Stimulated activated CD8-positive, alpha-beta memory T cell treated with anti-CD3 and anti-CD28 coated beads, Interleukin-7, amount 100 ng/mL, for 24 hours (primary cell): ENCODE data around the gene GRB10.

ENCODE experiments used
- DNase-seq: peaks from one replicate; pipeline ENCODE4 v3.0.0-alpha.2; 2020; ENCODE audit warnings: low read depth

Gene GRB10

GRCh38 chr7:50803359-50804337 lies 21.0 kb upstream of the GRB10 start:
- DNase-seq: no peak

DNA sequence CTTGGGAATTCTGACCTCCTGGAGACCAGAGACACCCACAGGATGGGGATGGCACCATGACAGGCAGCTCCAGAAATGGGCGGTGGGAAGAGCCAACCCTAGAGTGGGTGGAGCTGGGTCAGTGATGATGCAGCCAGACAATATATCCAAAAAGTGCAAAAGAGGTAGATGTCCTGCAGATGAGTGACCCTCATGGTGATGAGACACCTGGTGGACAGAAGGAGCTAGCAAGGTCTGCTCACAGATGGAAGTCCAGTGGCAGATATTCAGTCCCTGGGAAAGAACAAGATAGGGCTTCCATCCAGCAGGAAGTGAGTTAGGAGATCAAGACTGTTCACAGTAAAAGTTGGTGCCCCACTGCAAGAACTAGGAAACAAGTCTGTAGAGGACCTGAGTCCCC lies 19.2 kb upstream of the GRB10 start:
- no peak for DNase-seq

DNA sequence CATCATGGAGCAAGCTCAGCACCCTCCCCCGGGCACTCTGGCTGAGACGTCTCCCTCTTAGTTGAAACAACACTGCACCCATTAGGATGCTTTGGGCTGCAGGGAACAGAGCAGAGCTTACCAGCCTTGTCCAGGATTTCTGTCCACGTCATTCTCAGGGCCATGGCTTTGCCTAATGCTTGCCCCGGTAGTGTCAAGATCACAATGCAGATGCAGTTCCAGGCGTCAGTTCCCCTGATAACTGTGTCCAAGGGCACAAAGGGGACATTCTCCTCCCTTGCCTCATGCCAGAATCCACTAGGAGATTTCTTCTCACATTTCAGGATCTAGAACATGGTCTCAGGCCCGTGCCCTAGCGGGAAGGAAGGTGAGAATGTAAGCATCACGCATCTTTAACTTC lies 17.2 kb upstream of the GRB10 start:
- DNase-seq: no peak

- DNase-seq: no peak
Measured at GRCh38 chr7:50798126-50798525, 15.4 kb upstream of the GRB10 start.

DNA sequence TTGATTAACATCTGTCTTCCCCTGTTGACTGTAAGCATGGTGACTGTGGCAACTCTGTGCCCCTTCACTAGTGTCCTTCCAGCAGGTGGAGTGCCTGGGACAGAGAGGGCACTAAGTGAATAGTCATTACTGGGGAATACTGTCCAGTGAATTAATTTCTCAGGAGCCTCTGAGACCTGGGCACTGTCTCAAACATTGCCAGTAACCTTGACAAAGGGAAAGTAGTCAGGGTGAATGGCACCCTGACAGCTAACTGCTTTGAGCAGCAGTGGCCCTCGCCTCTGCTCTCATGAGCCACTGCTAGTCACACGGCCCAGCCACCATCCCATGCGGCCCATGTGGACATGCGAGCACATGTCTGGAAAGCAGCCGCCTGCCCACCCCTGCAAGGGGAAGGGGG lies 13.1 kb upstream of the GRB10 start:
- DNase-seq: no peak

DNA sequence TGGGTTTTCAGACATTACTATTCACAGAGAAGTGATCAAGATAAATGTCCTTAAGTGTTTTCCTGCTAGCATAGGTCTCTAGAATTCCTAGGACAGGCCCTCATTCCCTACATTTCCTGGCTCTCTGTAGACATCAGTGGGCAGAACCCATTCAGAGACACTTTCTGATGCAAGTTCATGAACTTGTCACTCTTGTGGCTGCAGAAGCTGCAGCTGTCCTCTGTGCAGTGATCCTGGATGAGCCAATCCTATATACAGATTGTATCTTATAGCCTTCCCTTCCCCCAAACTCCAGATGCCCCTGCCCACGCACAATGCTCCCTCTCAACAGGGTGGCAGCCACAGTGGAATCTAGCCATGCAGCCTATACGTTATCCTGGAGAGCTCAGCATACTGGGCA lies 12.6 kb upstream of the GRB10 start:
- DNase-seq: no peak

DNA sequence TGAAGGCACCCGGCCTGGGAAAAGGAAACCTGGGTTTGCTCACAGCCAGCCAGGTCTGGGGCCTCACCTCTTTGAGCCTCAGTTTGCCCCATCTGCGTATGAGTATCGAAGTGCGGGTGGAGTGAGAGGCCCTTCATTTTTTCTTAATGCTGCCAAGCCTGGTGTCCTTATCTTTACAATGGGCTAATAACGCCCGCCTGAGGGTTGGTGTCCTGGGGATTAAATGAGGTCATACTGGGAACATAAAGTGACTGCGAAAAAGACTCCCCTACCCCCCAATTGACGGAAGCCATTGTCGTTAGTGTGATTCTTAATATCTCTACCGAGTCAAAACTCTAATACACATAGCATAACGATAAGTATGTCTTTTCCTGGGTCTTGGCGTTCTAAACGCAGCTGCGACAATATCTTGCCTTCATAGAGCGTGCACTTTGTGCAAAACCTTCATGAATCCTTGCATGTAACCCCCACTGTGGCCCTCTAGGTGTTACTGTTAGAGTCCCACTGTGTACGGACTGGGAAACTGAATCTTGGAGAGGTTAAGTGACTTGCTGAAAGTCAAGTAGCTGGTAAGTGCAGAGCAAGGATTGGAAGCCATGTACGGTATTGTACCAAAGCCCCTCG lies 11.4 kb upstream of the GRB10 start:
- DNase-seq: no peak

GRCh38 chr7:50793120-50793946 lies 10.6 kb upstream of the GRB10 start:
- no peak for DNase-seq

DNA sequence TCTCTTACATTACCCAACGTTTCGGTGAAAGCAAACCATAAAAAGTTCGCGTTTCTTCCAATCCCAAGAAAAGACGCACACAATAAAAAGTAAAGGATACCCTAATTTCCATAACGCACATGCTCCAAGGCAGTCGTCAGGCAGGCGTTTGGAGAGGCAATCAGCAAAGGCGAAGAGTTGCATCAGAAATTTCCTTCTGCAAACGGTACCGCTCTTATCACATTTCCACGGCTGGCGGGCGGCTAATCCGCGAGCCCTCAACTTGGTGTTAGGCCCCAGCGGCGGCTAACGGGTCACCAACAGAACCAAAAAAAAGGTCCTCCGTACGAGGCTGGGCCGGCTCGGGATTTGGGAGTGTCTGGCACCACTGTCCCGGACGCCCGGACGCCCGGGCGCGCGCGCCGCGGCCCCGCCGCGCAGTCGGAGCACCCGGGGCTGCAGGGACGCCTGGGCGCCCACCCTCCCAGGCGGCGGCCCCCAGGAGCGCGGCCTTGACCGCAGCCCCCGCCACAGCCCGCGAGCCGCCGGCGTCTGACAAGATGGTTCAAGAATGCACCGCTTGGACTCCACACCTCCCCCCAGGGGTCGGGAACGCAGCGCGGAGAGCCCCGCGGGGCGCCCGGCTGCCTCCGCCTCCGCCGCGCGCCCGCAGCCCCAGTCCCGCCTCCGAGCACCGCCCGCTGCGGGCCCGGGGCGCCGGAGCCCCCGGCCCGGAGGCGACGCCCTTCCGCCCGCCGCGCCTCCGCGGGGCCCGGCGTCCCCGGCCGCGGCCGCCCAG lies 9.8 kb upstream of the GRB10 start:
- no peak for DNase-seq

DNA sequence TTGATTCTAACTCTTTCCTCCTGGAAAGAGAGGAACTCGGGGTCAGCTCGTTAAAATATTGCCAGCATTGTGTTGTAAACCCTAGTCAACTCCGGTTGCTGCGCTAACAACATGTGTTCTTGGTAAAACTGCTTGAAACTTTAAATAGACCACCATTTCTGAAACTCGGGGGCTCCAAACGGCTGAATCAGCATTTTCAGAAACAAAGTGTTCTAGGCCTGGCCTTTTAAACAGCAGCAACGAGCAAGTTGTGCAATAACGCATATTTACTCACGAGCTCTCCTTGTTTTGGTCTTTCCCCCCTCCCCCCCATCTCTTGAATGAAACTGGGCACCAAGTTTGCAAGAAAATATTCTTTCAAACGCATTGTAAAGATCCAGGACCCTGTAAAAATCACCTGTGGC lies 9.2 kb upstream of the GRB10 start:
- no peak for DNase-seq

GRCh38 chr7:50791363-50791937 lies 8.8 kb upstream of the GRB10 start:
- DNase-seq: no peak

- no peak for DNase-seq
Measured at GRCh38 chr7:50790381-50790780, 7.7 kb upstream of the GRB10 start.

DNA sequence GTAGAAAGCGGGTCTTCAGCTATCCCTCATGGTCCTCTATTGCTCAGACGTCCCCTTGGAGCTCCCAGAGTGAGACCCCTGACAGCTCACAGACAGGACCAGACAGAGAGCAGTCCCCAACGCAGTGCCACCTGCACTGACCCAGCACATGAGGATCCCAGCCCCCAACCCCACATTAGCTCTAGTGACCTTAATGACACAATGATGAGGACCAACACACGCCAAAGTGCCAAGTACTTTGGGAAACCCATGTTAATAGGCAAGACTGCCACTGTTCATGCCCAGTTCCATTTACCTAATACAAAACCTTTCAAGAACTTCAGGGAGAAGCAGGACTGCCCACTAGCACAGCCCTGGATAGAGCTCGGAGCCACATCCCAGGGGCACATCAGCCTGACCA lies 5.7 kb upstream of the GRB10 start:
- DNase-seq: no peak

- DNase-seq: no peak
Measured at GRCh38 chr7:50787825-50788224, 5.1 kb upstream of the GRB10 start.

DNA sequence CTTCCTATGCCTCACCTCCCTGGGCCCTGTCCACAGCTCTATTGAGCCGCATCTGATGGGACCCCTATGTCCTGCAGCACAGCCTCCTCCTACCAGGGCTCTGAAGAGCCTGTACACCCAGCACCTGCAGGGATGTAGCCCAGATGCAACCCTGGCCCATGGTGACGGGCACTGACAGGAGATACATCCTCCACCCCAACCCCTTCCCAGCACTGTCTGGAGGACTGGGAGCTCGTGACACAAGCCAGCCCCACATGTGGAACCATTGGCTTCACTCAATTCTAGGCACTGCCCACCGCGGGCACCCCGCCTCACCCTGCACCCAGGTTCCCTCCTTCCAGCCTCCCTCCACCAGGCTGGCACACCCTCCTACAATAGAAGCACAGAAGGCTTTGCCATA lies 2.6 kb upstream of the GRB10 start:
- DNase-seq: no peak

GRCh38 chr7:50783801-50784507 lies 1.3 kb upstream of the GRB10 start:
- no peak for DNase-seq

DNA sequence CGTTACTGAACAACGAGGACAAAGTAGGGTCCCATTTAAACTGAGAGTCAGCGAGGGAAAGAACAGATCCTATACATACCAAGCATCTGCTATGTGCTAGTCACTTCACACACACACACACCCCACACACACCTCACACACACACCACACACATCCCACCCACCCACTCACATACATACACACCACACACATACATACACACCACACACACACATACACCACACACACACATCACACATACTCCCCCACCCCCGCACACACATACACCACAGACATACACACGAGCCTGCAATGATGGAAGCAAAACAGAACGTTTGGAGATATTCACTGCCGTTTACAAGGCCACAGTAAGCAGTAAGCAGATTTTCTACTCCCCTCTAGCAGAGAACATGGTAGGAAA lies 607 bp upstream of the GRB10 start:
- no peak for DNase-seq

GRCh38 chr7:50781381-50782293 lies 1.1 kb downstream of the GRB10 start:
- DNase-seq: no peak

- DNase-seq: no peak
Measured at GRCh38 chr7:50780436-50780835, 2.3 kb downstream of the GRB10 start.

GRCh38 chr7:50779427-50779826 lies 3.3 kb downstream of the GRB10 start:
- DNase-seq: no peak
